ENCODE data around the gene DYNAP. TPM values are rescaled to one million over a fixed set of nuclear protein-coding genes. Genes with fewer than 3 reads are reported as not detected.
A peak's percentile ranks its signal among the peaks of the same experiment; 100 is the strongest.

The DYNAP gene
- total RNA-seq, 1 experiment from 2014 or later = not detected

DNA sequence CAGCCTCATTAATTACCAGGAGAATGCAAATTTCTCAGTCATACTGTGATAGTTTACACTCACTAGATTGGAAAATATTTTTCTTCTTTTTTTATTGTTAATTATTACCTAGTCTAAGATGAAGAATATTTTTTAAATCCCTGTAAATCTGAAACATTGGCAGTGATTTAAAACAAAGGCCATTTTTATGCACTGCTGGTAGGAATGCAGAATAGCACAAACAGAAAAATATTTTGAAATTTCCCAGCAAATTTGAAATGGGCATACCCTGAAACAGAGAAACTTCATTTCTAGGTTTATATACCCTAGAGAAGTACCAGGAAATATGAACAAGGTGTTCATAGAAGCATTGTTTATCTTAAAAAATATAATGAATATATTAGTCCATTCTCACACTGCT, 31.0 kb downstream of the DYNAP start:
- no peaks in the 10 kb centered on the region for H3K36me3 ChIP-seq (ENCODE audit: low read depth, low read length)
- no peaks in the 10 kb centered on the region for H3K9me3 ChIP-seq (ENCODE audit: low read length)
- no peaks in the 10 kb centered on the region for H3K9me2 ChIP-seq (replicated peaks; ENCODE audit: low read length)
- POLR2A ChIA-PET (ENCODE audit: unreplicated experiment) = no interaction called here
- H3K4me3 ChIP-seq (ENCODE audit: low read length) = no peak overlapping the region
- no peak overlapping the region for H2AFZ ChIP-seq (ENCODE audit: low read length)
- no peaks in the 10 kb centered on the region for H3K79me2 ChIP-seq (ENCODE audit: low read length)
- ATAC-seq = no peak
- no TSS peak for BruUV-seq (replicated peaks)
- H3K4me1 ChIP-seq (ENCODE audit: insufficient read depth, low read length) = no peaks in the 10 kb centered on the region
- intact Hi-C loops (cut with micrococcal nuclease) = no loop called here
- H4K20me1 ChIP-seq (ENCODE audit: low read length) = no peaks in the 10 kb centered on the region
- no peak overlapping the region for H3K27ac ChIP-seq (ENCODE audit: low read length)
- H3K9ac ChIP-seq (ENCODE audit: low read length) = no peak overlapping the region
- TF ChIP-seq, protein P1, sequence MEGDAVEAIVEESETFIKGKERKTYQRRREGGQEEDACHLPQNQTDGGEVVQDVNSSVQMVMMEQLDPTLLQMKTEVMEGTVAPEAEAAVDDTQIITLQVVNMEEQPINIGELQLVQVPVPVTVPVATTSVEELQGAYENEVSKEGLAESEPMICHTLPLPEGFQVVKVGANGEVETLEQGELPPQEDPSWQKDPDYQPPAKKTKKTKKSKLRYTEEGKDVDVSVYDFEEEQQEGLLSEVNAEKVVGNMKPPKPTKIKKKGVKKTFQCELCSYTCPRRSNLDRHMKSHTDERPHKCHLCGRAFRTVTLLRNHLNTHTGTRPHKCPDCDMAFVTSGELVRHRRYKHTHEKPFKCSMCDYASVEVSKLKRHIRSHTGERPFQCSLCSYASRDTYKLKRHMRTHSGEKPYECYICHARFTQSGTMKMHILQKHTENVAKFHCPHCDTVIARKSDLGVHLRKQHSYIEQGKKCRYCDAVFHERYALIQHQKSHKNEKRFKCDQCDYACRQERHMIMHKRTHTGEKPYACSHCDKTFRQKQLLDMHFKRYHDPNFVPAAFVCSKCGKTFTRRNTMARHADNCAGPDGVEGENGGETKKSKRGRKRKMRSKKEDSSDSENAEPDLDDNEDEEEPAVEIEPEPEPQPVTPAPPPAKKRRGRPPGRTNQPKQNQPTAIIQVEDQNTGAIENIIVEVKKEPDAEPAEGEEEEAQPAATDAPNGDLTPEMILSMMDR (conservative IDR thresholded peaks at IDR 0.05; ENCODE audit: low read depth, low read length) = 0 out of 2 replicates have a peak, but pooled peaks have one; percentile 14
- TF ChIP-seq EZH2phosphoT487 (IDR thresholded peaks at IDR 0.05; ENCODE audit: borderline replicate concordance, low read length) = no peak
- TF ChIP-seq EZH2 (IDR thresholded peaks at IDR 0.05; ENCODE audit: low read length, unreplicated experiment) = no peak
- no peak for DNase-seq
- H3K4me2 ChIP-seq (ENCODE audit: low read length) = no peak overlapping the region
- no peaks in the 10 kb centered on the region for H3K27me3 ChIP-seq (ENCODE audit: low read length)
- CTCF ChIA-PET = interaction anchor here (1.1 kb wide), 1 partner anchor 10 kb away, joined by 3 read pairs; no protein-coding TSS in a partner anchor
- H3F3A ChIP-seq (ENCODE audit: low read length, unreplicated experiment) = no peaks in the 10 kb centered on the region

DNA sequence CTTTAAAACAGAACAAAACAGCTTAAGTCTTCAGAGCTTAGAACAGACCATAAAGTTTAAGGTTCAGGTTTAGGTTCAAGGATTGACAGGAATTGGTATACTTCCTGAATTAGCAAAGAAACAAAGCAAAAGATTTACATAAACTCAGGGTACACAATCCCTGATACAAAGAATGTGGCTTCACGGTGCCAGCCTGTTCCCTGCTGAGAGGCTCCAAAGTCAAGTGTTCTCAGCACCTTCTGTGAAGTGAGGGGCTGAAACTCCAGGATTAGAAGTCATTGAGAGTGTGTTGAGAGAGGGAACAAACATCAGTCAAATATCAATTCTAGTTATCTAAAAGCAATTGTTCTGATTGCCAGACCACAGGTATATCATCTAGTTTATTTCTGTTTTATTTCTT, 35.7 kb downstream of the DYNAP start:
- Histone ChIP-seq H3K27me3 (ENCODE audit: low read length) (no peaks in the 10 kb centered on the region), H4K20me1 (ENCODE audit: low read length) (no peaks in the 10 kb centered on the region), H3K4me3 (ENCODE audit: low read length) (no peak overlapping the region), H3K9me3 (ENCODE audit: low read length) (no peaks in the 10 kb centered on the region), H3K9ac (ENCODE audit: low read length) (no peak overlapping the region), H3K27ac (ENCODE audit: low read length) (no peak overlapping the region), H3K4me1 (ENCODE audit: insufficient read depth, low read length) (no peaks in the 10 kb centered on the region), H3K4me2 (ENCODE audit: low read length) (no peak overlapping the region), H3K79me2 (ENCODE audit: low read length) (no peaks in the 10 kb centered on the region), H3F3A (ENCODE audit: low read length, unreplicated experiment) (no peaks in the 10 kb centered on the region), H3K36me3 (ENCODE audit: low read depth, low read length) (no peaks in the 10 kb centered on the region), H3K9me2 (replicated peaks; ENCODE audit: low read length) (no peaks in the 10 kb centered on the region), H2AFZ (ENCODE audit: low read length) (no peak overlapping the region)
- ATAC-seq = no peak
- ChIA-PET POLR2A (ENCODE audit: unreplicated experiment) (no interaction called here), CTCF (no interaction called here)
- intact Hi-C loops (cut with micrococcal nuclease) = no loop called here
- no peak for DNase-seq
- no TSS peak for BruUV-seq (replicated peaks)
- TF ChIP-seq EZH2 (IDR thresholded peaks at IDR 0.05; ENCODE audit: low read length, unreplicated experiment) (no peak), EZH2phosphoT487 (IDR thresholded peaks at IDR 0.05; ENCODE audit: borderline replicate concordance, low read length) (no peak)
- TF ChIP-seq, protein P1 (conservative IDR thresholded peaks at IDR 0.05; ENCODE audit: low read depth, low read length) = no peak

DNA sequence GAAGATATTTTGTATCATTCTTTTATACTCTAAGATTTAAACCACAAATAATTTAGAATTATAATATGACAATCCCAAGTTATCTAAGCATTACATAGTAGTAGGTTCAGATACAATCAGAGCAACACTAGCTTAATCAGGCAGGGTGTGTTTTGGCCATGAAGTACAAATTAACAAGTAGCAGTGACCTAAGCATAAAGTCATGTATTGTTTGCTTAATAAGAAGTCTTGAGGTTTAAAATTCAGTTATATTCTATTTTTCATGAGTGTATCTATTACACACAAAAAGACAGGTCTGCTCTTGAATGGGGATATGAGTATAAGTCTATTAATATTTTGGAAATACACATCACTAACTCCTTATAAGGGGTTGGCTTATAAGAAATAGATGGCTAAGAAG, 39.9 kb downstream of the DYNAP start:
- Histone ChIP-seq H4K20me1 (ENCODE audit: low read length) (no peaks in the 10 kb centered on the region), H3K79me2 (ENCODE audit: low read length) (no peaks in the 10 kb centered on the region), H3K9ac (ENCODE audit: low read length) (no peak overlapping the region), H3K27ac (ENCODE audit: low read length) (no peak overlapping the region), H3F3A (ENCODE audit: low read length, unreplicated experiment) (no peaks in the 10 kb centered on the region), H3K4me3 (ENCODE audit: low read length) (no peak overlapping the region), H3K4me1 (ENCODE audit: insufficient read depth, low read length) (no peaks in the 10 kb centered on the region), H3K9me3 (ENCODE audit: low read length) (no peaks in the 10 kb centered on the region), H3K36me3 (ENCODE audit: low read depth, low read length) (no peaks in the 10 kb centered on the region), H3K27me3 (ENCODE audit: low read length) (no peaks in the 10 kb centered on the region), H2AFZ (ENCODE audit: low read length) (no peak overlapping the region), H3K4me2 (ENCODE audit: low read length) (no peak overlapping the region), H3K9me2 (replicated peaks; ENCODE audit: low read length) (no peaks in the 10 kb centered on the region)
- DNase-seq = no peak
- intact Hi-C loops (cut with micrococcal nuclease) = no loop called here
- BruUV-seq (replicated peaks) = no TSS peak
- CTCF ChIA-PET = no interaction called here
- ATAC-seq = no peak
- POLR2A ChIA-PET (ENCODE audit: unreplicated experiment) = no interaction called here
- TF ChIP-seq, protein P1 (conservative IDR thresholded peaks at IDR 0.05; ENCODE audit: low read depth, low read length) = no peak
- TF ChIP-seq EZH2 (IDR thresholded peaks at IDR 0.05; ENCODE audit: low read length, unreplicated experiment) (no peak), EZH2phosphoT487 (IDR thresholded peaks at IDR 0.05; ENCODE audit: borderline replicate concordance, low read length) (no peak)

Measured in PC-3 (cell line).